K562 (cell line): Measurements from ENCODE around the gene GMEB1. TPM values are rescaled to one million over a fixed set of nuclear protein-coding genes. Genes with fewer than 3 reads are reported as not detected.

ENCODE experiments used
- AFF1 ChIP-seq, 2 experiments: fragments of 450-650 bp; IDR thresholded peaks; 2 replicates each; pipeline ENCODE4 v1.6.1; 2018; ENCODE audit warnings: mild to moderate bottlenecking in 2 of 2, low read depth in 1 of 2; ENCODE audit not compliant: partially characterized antibody in 2 of 2
- CBX8 ChIP-seq: fragments of 200-600 bp; sonication (generic); IDR thresholded peaks from 2 replicates; pipeline ENCODE4 v1.6.1; 2012; ENCODE audit warnings: borderline replicate concordance, mixed run types, low read depth, mild to moderate bottlenecking, moderate library complexity, mixed read lengths, low read length, control low read depth, inconsistent platforms; ENCODE audit not compliant: poor library complexity, severe bottlenecking; ENCODE audit errors: extremely low read depth
- CEBPB ChIP-seq: fragments of 450-650 bp; IDR thresholded peaks from 2 replicates; pipeline ENCODE4 v1.6.1; 2016; ENCODE audit warnings: missing genetic modification characterization, missing compliant biosample characterization
- CREB5 ChIP-seq: fragments of 250-450 bp; sonication (Bioruptor Pico); IDR thresholded peaks from 2 replicates; pipeline ENCODE4 v1.5.0; 2020; ENCODE audit warnings: mild to moderate bottlenecking
- EWSR1 ChIP-seq: fragments of 450-650 bp; IDR thresholded peaks from 2 replicates; pipeline ENCODE4 v1.6.1; 2018; ENCODE audit warnings: borderline replicate concordance, mild to moderate bottlenecking, low read depth, moderate library complexity; ENCODE audit not compliant: partially characterized antibody
- GABPA ChIP-seq: fragments of 200-800 bp; sonication (Bioruptor generic); conservative IDR thresholded peaks from 2 replicates; pipeline ENCODE4 v1.6.1; 2016; ENCODE audit warnings: low read depth, missing genetic modification characterization, missing compliant biosample characterization
- IRF1 ChIP-seq: sonication (generic); formaldehyde crosslinking; IDR thresholded peaks from 2 replicates; pipeline ENCODE4 v1.8.0; 2022; ENCODE audit warnings: missing genetic modification reagents, mild to moderate bottlenecking, borderline replicate concordance
- MTF1 ChIP-seq: fragments of 250-450 bp; sonication (Bioruptor Pico); IDR thresholded peaks from 2 replicates; pipeline ENCODE4 v1.9.0; 2021; ENCODE audit warnings: moderate library complexity, mild to moderate bottlenecking, inconsistent platforms, borderline replicate concordance
- SAFB ChIP-seq: fragments of 200-400 bp; formaldehyde crosslinking; IDR thresholded peaks from 2 replicates; pipeline ENCODE4 v1.6.1; 2017; ENCODE audit warnings: low read depth, low read length, borderline replicate concordance
- THRAP3 ChIP-seq: fragments of 450-650 bp; IDR thresholded peaks from 2 replicates; pipeline ENCODE4 v1.6.1; 2016; ENCODE audit warnings: mild to moderate bottlenecking, inconsistent platforms, borderline replicate concordance
- ZNF174 ChIP-seq: fragments of 250-450 bp; sonication (Bioruptor Pico); IDR thresholded peaks from 2 replicates; pipeline ENCODE4 v1.4.0; 2020; ENCODE audit warnings: mild to moderate bottlenecking
- ZNF23 ChIP-seq: fragments of 250-450 bp; sonication (Bioruptor Pico); IDR thresholded peaks from 2 replicates; pipeline ENCODE4 v1.4.0; 2020; ENCODE audit warnings: mild to moderate bottlenecking
- ZNF316 ChIP-seq: fragments of 450-650 bp; IDR thresholded peaks from 2 replicates; pipeline ENCODE4 v1.6.1; 2016
- polyA plus RNA-seq, 8 experiments: library from polyadenylated mRNA; depleted of rRNA in 4 of 8; stranded (reverse) in 5 of 8; unstranded in 3 of 8; fragments of >200 nt; fragmentation: Nextera tagmentation in 2 of 8; fragmentation: Illumina TruSeq in 1 of 8; extraction: Ambion mirVana in 2 of 8; extraction: Trizol in 1 of 8; gene quantifications; 2 replicates each; pipeline versions ENCODE4 v1.2.1 to v1.2.3, GENCODE V29; 2011 to 2014; ENCODE audit warnings: inconsistent platforms in 1 of 8, missing spikeins in 1 of 8
- total RNA-seq, 7 experiments: library from RNA; depleted of rRNA in 6 of 7; stranded (reverse); fragments of >200 nt in 6 of 7; fragmentation: Illumina TruSeq in 2 of 7; extraction: Trizol in 2 of 7; gene quantifications; 2 replicates each; pipeline versions ENCODE4 v1.2.1 to v1.2.3, GENCODE V29; 2011 to 2021; ENCODE audit warnings: low replicate concordance in 1 of 7
- TF ChIP-seq, protein P1 (sequence below): fragments of 450-650 bp; formaldehyde crosslinking; IDR thresholded peaks from 2 replicates; pipeline ENCODE4 v1.4.0; 2022; ENCODE audit warnings: missing genetic modification characterization
- TF ChIP-seq, protein P2 (sequence below): fragments of 250-450 bp; sonication (Bioruptor Pico); IDR thresholded peaks from 2 replicates; pipeline ENCODE4 v1.4.0; 2020; ENCODE audit warnings: mild to moderate bottlenecking, moderate library complexity

GMEB1 gene
- total and polyA plus RNA-seq, 9 of the 15 experiments (the other 6 are each of a cell fraction or from before 2014, with no cell fraction given) = 6.6 to 17.5 (median 8.5) TPM

- TF ChIP-seq GABPA (tag) (peak; percentile 84), SAFB (peak; percentile 88), MTF1 (CRISPR knock-in tag) (peak; percentile 87; the same call in 1 of the 2 replicates), IRF1 (peak; percentile 88), AFF1 (IDR thresholded peaks at IDR 0.05; ENCODE audit: low read depth in 1 of 2, partially characterized antibody in 2 of 2) (peak; percentile 91 to 99), CEBPB (tag) (peak; percentile 94), ZNF174 (CRISPR knock-in tag) (peak; percentile 93), ZNF316 (peak; percentile 100), EWSR1 (no peak), ZNF23 (CRISPR knock-in tag) (peak; percentile 88), CBX8 (no peak), CREB5 (CRISPR knock-in tag) (peak; percentile 93), THRAP3 (peak; percentile 99)
- TF ChIP-seq, protein P1, sequence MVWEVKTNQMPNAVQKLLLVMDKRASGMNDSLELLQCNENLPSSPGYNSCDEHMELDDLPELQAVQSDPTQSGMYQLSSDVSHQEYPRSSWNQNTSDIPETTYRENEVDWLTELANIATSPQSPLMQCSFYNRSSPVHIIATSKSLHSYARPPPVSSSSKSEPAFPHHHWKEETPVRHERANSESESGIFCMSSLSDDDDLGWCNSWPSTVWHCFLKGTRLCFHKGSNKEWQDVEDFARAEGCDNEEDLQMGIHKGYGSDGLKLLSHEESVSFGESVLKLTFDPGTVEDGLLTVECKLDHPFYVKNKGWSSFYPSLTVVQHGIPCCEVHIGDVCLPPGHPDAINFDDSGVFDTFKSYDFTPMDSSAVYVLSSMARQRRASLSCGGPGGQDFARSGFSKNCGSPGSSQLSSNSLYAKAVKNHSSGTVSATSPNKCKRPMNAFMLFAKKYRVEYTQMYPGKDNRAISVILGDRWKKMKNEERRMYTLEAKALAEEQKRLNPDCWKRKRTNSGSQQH (CRISPR knock-in tag) = peak; percentile 100
- TF ChIP-seq, protein P2, sequence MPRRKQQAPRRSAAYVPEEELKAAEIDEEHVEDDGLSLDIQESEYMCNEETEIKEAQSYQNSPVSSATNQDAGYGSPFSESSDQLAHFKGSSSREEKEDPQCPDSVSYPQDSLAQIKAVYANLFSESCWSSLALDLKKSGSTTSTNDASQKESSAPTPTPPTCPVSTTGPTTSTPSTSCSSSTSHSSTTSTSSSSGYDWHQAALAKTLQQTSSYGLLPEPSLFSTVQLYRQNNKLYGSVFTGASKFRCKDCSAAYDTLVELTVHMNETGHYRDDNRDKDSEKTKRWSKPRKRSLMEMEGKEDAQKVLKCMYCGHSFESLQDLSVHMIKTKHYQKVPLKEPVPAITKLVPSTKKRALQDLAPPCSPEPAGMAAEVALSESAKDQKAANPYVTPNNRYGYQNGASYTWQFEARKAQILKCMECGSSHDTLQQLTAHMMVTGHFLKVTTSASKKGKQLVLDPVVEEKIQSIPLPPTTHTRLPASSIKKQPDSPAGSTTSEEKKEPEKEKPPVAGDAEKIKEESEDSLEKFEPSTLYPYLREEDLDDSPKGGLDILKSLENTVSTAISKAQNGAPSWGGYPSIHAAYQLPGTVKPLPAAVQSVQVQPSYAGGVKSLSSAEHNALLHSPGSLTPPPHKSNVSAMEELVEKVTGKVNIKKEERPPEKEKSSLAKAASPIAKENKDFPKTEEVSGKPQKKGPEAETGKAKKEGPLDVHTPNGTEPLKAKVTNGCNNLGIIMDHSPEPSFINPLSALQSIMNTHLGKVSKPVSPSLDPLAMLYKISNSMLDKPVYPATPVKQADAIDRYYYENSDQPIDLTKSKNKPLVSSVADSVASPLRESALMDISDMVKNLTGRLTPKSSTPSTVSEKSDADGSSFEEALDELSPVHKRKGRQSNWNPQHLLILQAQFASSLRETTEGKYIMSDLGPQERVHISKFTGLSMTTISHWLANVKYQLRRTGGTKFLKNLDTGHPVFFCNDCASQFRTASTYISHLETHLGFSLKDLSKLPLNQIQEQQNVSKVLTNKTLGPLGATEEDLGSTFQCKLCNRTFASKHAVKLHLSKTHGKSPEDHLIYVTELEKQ = peak; percentile 27
These were observed 19.9 kb upstream of the GMEB1 start, which contains the start of gene RNU11 (continued) for GRCh38 chr1:28648474-28649198.
